IPS-20b (cell line): ENCODE results near the gene BICDL1.
A peak's percentile ranks its signal among the peaks of the same experiment; 100 is the strongest.
"Not testable (repeated sequence)": the region's sequence is repeated elsewhere in the genome, so short reads cannot be mapped to it uniquely, and the experiment has no call there.

Experiments used
- H3K27ac ChIP-seq: one replicate; pipeline ENCODE4 v1.5.1; 2013; ENCODE audit warnings: low read length
- H3K27me3 ChIP-seq: 2 replicates; pipeline ENCODE4 v1.6.1; 2013; ENCODE audit warnings: mild to moderate bottlenecking, low read length, inconsistent platforms; ENCODE audit not compliant: insufficient read depth
- H3K36me3 ChIP-seq: 2 replicates; pipeline ENCODE4 v1.6.1; 2013; ENCODE audit warnings: low read depth, mild to moderate bottlenecking, inconsistent platforms, low read length, moderate library complexity; ENCODE audit not compliant: insufficient read depth
- H3K4me1 ChIP-seq: 2 replicates; pipeline ENCODE4 v1.6.1; 2013; ENCODE audit warnings: mild to moderate bottlenecking, control low read depth, inconsistent platforms, low read length, moderate library complexity; ENCODE audit not compliant: insufficient read depth
- H3K4me3 ChIP-seq: 2 replicates; pipeline ENCODE4 v1.5.1; 2013; ENCODE audit warnings: mild to moderate bottlenecking, low read length, inconsistent platforms
- H3K9ac ChIP-seq: 2 replicates; pipeline ENCODE4 v1.6.1; 2013; ENCODE audit warnings: low read depth, mild to moderate bottlenecking, inconsistent platforms, low read length, moderate library complexity
- H3K9me3 ChIP-seq: 2 replicates; pipeline ENCODE4 v1.6.1; 2013; ENCODE audit warnings: mild to moderate bottlenecking, low read depth, low read length, inconsistent platforms; ENCODE audit not compliant: insufficient read depth

BICDL1 gene

GRCh38 chr12:119980242-119980641 is 8.8 kb upstream of the BICDL1 start:
- Histone ChIP-seq H3K4me3 (no peak overlapping the region), H3K9ac (no peak overlapping the region), H3K27ac (no peak overlapping the region), H3K36me3 (no peaks in the 10 kb centered on the region), H3K4me1 (no peaks in the 10 kb centered on the region), H3K27me3 (peaks cover 6% of the 10 kb centered on the region; the same call in 1 of the 2 replicates), H3K9me3 (no peaks in the 10 kb centered on the region)

DNA sequence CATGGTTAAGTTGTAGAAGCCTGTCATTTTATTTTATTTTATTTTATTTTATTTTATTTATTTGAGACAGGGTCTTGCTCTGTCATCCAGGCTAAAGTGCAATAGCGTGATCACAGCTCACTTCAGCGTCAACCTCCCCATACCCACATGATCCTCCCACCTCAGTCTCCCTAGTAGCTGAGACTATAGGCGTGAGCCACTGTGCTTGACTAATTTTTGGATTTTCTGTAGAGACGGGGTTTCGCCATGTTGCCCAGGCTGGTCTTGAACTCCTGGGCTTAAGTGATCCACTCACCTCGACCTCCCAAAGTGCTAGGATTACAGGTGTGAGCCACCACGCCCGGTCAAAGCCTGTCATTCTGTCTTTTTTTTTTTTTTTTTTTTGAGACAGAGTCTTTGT is 8.3 kb upstream of the BICDL1 start:
- H3K9ac ChIP-seq, H3K27ac ChIP-seq, H3K27me3 ChIP-seq, H3K4me3 ChIP-seq, H3K4me1 ChIP-seq, H3K9me3 ChIP-seq, H3K36me3 ChIP-seq: not testable (repeated sequence)

DNA sequence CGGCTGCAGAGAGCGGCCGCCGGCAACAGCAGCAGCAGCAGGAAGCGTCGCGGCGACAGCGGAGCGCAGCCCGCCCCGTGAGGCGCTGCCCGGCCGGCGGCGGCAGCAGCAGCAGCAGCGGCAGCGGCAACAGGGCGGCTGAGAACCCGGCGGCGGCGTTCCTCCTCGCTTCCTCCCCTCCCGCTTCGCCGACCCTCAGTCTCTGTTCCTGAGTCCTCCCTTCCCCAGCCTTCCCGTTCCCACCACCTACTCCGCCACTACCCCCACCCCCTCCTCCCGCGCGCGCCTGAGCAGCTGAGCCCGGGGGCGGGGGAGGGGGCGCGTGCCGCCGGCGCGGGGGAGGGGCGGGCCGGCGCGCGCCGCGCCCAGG is 310 bp downstream of the BICDL1 start:
- no peak overlapping the region for H3K27ac ChIP-seq
- peaks cover 7% of the 10 kb centered on the region; the same call in 1 of the 2 replicates for H3K4me1 ChIP-seq

GRCh38 chr12:119989731-119990381 is 820 bp downstream of the BICDL1 start:
- Histone ChIP-seq H3K27me3 (peaks cover 41% of the 10 kb centered on the region), H3K9ac (no peak overlapping the region; the same call in 1 of the 2 replicates), H3K9me3 (no peaks in the 10 kb centered on the region), H3K4me1 (peaks cover 7% of the 10 kb centered on the region; the same call in 1 of the 2 replicates), H3K27ac (no peak overlapping the region), H3K4me3 (peak overlapping the region; percentile 70), H3K36me3 (no peaks in the 10 kb centered on the region; the same call in 1 of the 2 replicates)

More for the DNA sequence above, 310 bp downstream of the BICDL1 start:
- H3K27me3 ChIP-seq = peaks cover 41% of the 10 kb centered on the region
- no peaks in the 10 kb centered on the region for H3K9me3 ChIP-seq
- H3K36me3 ChIP-seq = no peaks in the 10 kb centered on the region; the same call in 1 of the 2 replicates
- H3K9ac ChIP-seq = peak overlapping the region; percentile 46; the same call in 1 of the 2 replicates
- peak overlapping the region; percentile 69 for H3K4me3 ChIP-seq

DNA sequence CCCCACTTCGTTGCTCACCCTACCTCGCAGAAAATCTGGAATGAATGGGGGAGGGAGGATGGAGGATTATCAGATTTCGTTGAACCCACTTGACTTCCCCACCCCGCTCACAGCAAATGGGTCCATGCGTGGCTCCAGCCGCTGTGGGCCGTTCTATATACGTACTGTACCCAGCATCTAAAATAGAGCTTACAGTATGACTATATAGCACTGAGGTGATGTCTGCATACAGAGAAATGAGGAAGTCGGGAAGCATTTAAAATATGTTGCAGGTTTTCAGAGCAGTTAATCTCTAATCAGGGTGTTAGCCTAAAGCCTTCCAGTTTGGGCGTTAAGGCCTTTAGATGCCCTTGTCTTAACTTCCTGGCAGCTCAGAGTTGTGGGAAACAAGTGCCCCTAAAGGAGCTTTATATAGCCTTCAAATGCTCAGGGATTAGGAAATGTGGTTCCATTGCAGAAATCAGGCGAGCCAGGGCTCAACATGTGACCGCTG is 1.4 kb downstream of the BICDL1 start:
- Histone ChIP-seq H3K4me3 (peak overlapping the region; percentile 70), H3K4me1 (peaks cover 7% of the 10 kb centered on the region; the same call in 1 of the 2 replicates), H3K36me3 (no peaks in the 10 kb centered on the region; the same call in 1 of the 2 replicates), H3K27ac (no peak overlapping the region), H3K9me3 (no peaks in the 10 kb centered on the region), H3K27me3 (peaks cover 41% of the 10 kb centered on the region), H3K9ac (no peak overlapping the region; the same call in 1 of the 2 replicates)

- Histone ChIP-seq H3K4me3 (no peak overlapping the region), H3K36me3 (peaks cover 3% of the 10 kb centered on the region; the same call in 1 of the 2 replicates), H3K9ac (no peak overlapping the region), H3K4me1 (peaks cover 7% of the 10 kb centered on the region; the same call in 1 of the 2 replicates), H3K9me3 (no peaks in the 10 kb centered on the region), H3K27ac (no peak overlapping the region), H3K27me3 (peaks cover 28% of the 10 kb centered on the region)
Observed at GRCh38 chr12:119992129-119992705, 3.2 kb downstream of the BICDL1 start.

GRCh38 chr12:119994892-119995658 is 6.0 kb downstream of the BICDL1 start:
- H3K4me3 ChIP-seq = no peak overlapping the region
- H3K27ac ChIP-seq = no peak overlapping the region
- peaks cover 20% of the 10 kb centered on the region; the same call in 1 of the 2 replicates for H3K36me3 ChIP-seq
- H3K9ac ChIP-seq = no peak overlapping the region
- no peaks in the 10 kb centered on the region for H3K4me1 ChIP-seq
- no peaks in the 10 kb centered on the region for H3K9me3 ChIP-seq
- H3K27me3 ChIP-seq = peaks cover 16% of the 10 kb centered on the region

GRCh38 chr12:119996417-119996816 is 7.4 kb downstream of the BICDL1 start:
- Histone ChIP-seq H3K9me3 (no peaks in the 10 kb centered on the region), H3K4me1 (no peaks in the 10 kb centered on the region), H3K27me3 (peaks cover 3% of the 10 kb centered on the region; the same call in 1 of the 2 replicates), H3K27ac (no peak overlapping the region), H3K4me3 (no peak overlapping the region), H3K9ac (no peak overlapping the region), H3K36me3 (peaks cover 22% of the 10 kb centered on the region; the same call in 1 of the 2 replicates)

- H3K27ac ChIP-seq = no peak overlapping the region
- no peaks in the 10 kb centered on the region for H3K9me3 ChIP-seq
- no peaks in the 10 kb centered on the region for H3K27me3 ChIP-seq
- peaks cover 22% of the 10 kb centered on the region; the same call in 1 of the 2 replicates for H3K36me3 ChIP-seq
- no peaks in the 10 kb centered on the region for H3K4me1 ChIP-seq
- no peak overlapping the region for H3K4me3 ChIP-seq
- H3K9ac ChIP-seq = no peak overlapping the region
Observed at GRCh38 chr12:119998471-119999245, 9.6 kb downstream of the BICDL1 start.

DNA sequence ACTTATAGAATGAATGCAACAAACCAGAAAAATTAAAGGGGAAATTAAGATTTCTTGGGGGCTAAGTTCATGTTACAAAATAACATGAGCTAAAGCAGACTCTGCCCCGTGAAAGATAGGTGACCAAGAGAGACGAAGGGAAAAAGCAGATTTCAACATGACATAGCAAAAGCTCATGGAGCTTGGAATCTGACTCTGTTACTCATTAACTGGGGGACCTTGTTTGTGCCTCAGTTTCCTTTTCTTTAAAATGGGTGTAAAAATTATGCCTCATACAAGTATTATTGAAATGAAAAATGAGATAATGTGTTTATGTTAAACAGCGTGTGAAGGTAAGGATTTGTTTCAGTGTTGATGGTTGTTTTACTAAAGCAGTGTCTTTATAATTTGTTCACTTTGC is 11.5 kb downstream of the BICDL1 start:
- no peak overlapping the region for H3K27ac ChIP-seq
- H3K27me3 ChIP-seq = no peaks in the 10 kb centered on the region
- H3K36me3 ChIP-seq = peaks cover 22% of the 10 kb centered on the region; the same call in 1 of the 2 replicates
- no peaks in the 10 kb centered on the region for H3K4me1 ChIP-seq
- H3K9ac ChIP-seq = no peak overlapping the region
- H3K9me3 ChIP-seq = no peaks in the 10 kb centered on the region
- no peak overlapping the region for H3K4me3 ChIP-seq
